NCI-H1436 (cell line): ENCODE data around the gene ZCCHC9.
"Not testable (repeated sequence)": the region's sequence is repeated elsewhere in the genome, so short reads cannot be mapped to it uniquely, and the experiment has no call there.

Experiments
- DNase-seq: peaks from one replicate; lab custom pipeline; 2025; lab: John Stamatoyannopoulos, UW

The ZCCHC9 gene, protein sequence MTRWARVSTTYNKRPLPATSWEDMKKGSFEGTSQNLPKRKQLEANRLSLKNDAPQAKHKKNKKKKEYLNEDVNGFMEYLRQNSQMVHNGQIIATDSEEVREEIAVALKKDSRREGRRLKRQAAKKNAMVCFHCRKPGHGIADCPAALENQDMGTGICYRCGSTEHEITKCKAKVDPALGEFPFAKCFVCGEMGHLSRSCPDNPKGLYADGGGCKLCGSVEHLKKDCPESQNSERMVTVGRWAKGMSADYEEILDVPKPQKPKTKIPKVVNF

DNA sequence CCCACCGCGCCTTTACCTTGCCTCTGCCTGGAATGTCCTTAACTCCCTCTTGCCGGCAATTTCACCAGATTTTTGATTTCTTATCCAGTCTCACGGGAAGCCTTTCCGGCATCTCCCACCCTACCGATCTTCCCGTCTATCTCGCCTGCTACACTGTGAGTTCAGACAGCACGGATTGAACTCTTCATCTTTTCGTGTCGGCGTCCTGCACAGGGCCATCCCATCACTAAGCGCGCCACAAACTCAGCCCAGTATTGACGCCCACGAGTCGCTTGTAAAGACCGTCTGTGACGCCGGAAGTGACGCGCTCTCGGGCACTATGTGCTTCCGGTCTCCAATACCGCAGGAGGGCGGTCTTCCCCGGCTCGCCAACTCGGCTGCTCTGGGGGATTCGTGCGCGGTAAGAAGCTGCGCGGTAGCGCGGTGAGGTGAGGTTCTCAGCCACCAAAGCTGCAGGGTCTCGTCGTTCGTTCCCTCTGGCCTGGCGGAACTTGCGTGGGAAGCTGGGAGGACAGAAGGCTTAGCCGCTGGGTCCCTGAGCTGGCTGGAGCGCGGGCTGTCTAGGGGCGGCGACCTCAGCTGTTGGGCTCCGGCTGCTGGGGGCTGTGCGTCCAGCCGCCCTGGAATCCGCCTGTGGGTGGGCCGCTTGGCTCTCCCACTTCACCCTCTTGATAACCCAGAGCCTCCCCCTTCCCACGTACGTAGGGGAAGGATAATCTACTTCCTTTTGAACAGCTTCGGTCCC lies at the start of gene ZCCHC9:
ZCCHC9 (plus strand) TSS at position 317 of the 745 bp plus-strand sequence. CDS start 3,171 bp downstream, outside the sequence.
- peak; percentile 92 for DNase-seq

DNA sequence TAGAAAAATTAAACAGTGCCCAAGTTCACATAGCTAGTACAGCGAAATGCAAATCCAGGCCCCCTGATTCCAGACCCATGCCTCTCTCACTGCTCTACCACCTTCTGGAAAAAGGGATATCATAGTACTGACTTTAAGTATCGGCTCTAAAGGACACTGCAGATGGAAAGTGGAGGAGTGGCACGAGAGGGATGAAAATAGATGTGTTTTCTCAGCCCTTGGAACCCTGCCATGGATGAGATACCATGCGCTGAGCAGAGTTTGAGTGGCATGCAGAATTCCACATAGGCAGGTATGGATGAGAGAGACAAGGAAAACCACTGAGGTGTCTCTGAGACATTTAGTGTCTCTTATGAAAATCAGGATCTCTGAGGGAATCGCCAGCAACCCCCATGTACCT lies 49.5 kb upstream of the ZCCHC9 start:
- no peak for DNase-seq

DNA sequence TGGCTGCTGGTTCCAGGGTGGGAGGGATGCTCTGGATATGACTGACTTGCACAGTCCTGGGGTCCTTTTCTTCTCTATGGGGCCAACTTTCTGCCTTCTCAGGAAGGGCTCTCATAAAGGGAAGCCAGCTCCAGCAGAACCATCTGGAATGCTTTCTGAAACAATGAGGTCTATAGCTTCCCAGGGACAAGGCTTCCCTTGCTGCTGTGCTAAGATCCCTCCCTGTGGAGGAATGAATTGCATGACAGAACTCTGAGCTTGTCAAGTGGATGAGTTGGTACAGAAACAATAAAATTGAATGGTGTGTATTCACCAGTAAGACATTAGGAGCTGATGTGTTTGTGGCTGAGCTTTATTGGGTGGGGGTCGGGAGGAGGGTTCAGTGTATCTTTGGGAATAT lies 48.5 kb upstream of the ZCCHC9 start:
- no peak for DNase-seq

DNA sequence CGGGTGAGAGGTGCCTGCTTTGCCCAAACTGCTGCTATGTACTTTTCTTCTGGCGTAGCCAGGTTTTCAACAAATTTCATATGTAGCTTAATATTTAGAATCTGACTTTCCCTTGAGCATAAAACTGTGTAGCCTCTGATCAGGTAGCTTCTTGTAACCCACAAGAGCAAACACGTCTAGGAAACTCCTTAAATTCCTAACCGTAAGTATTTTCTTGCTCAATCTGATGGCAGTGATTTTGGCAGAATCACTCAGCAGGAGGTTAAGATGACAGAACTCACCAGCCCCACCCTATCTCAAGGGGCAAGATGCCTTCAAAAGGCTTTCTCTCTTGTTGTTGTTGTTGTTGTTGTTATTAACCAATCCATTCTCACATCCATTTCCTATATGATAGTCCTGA lies 47.5 kb upstream of the ZCCHC9 start:
- no peak for DNase-seq

DNA sequence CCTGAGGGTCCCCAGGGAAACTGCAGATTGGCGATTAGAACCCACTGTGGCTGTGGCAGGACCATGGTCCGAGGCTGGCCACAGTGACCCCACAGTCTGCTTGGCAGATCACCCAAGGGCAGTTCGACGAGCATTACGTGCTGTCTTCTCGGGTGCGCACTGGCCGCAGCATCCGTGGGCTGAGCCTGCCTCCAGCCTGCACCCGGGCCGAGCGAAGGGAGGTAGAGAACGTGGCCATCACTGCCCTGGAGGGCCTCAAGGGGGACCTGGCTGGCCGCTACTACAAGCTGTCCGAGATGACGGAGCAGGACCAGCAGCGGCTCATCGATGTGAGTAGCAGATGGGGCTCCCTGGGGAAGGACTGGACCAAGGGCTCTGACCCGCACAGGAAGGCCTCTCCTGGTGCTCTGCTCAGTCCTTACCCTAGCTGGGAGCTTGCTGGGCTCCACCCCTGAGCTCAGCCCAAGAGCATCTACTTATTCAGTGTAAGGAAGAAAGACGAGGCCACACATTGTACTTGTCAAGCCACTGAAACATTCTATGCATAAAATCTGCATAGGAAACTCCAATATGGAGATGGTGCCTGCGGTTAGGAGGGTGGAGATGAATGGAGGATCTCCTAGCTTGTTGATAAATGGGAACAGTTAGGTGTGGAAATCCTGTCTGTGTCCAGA lies 46.4 kb upstream of the ZCCHC9 start:
- no peak for DNase-seq

DNA sequence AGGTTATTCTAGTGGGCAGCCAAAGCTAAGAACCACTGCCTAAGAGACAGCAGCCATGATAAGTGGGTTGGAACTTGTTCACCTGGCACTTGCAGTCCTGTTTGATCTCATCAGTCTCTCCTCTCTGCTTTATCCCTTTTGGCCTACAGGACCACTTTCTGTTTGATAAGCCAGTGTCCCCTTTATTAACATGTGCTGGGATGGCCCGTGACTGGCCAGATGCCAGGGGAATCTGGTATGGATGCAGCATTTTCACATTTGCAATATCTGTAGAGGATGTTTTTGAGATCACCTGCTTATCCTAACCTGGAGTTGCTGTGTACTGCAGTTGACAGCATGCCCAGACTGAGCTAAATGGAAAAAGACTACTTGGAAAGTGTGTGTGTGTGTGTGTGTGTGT lies 44.6 kb upstream of the ZCCHC9 start:
- DNase-seq = no peak

DNA sequence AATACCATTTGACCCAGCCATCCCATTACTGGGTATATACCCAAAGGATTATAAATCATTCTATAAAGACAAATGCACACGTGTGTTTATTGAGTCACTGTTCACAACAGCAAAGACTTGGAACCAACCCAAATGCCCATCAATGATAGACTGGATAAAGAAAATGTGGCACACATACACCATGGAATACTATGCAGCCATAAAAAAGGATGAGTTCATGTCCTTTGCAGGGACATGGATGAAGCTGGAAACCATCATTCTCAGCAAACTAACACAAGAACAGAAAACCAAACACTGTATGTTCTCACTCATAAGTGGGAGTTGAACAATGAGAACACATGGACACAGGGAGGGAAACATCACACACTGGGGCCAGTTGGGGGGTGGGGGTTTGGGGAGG lies 38.6 kb upstream of the ZCCHC9 start:
- not testable (repeated sequence) for DNase-seq

DNA sequence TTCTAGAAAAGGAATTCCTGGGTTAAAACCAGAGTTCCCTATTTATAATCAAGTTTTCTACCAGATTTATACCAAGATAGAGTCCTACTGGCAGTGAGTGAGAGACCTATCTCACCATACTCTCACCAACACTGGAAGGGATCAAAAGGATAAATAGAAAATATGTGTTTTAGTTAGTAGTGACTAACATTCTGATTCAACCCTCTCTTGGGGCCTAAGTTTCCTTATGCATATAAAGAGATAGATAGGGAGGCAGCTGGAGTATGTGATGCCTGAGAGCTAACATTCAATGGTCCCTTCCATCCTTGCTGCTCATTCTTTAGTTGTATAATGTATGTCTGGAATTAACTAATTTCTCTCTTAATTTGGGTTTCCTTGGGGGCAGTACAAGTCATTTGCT lies 36.3 kb upstream of the ZCCHC9 start:
- DNase-seq = no peak

DNA sequence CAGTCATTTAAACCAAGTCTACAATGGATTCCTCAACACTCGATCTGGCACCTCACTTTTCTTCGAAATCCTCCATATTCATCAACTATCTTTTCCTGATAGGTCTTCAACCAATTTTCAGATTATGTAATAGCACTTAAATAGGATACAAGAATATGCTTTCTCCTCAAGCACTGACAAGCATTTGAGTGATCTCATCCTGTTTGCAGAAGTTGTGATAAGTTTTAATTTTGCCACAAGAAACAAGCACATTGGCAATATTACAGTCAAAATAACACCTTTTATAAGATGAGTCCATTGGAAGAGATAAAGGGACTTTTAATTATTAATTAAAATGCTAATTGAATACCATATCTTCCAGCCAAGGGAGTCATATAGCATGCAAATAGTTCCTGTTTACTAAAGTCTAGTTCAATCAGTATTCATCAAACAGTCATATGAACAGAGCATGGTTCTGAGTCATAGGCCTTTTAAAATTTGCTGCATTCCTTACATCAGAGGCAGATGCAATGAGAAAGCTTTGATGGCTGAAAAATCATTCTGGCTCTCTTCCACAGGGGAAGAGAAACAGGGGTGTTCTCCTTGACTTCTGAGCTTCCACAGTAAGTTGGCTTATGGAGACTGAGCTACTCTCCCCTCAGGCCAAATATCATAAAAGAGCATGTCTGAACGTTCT lies 32.7 kb upstream of the ZCCHC9 start:
- no peak for DNase-seq

DNA sequence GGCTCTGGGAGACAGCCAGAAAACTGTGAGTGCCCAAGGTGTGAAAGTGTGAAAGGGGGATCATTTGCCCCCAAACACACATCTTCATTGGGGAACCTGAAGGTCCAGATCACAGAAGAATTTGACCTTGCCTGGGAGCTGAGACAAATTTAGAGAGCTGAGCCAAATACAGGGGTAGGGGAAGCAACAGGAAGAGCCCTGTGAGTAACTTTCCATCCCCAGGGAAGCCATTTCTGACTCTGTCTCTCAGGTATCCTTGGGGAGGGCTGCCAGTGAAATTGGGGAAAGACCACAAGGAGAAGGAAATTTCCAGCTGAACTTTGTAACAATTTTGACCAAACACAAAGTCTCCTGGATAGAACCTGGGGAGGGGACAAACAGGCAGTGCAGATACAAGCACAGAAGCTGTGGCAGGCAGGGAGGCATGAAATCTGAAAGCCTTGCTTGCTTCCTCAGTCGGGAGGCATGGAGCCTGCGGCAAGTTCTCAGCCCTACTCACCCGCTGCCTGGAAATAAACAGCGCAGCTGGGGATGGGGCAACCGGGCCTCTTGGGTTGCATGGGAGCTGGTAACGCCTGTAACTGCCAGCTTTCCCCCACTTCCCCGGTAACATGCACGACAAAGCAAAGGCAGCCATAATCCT lies 31.5 kb upstream of the ZCCHC9 start:
- no peak for DNase-seq

DNA sequence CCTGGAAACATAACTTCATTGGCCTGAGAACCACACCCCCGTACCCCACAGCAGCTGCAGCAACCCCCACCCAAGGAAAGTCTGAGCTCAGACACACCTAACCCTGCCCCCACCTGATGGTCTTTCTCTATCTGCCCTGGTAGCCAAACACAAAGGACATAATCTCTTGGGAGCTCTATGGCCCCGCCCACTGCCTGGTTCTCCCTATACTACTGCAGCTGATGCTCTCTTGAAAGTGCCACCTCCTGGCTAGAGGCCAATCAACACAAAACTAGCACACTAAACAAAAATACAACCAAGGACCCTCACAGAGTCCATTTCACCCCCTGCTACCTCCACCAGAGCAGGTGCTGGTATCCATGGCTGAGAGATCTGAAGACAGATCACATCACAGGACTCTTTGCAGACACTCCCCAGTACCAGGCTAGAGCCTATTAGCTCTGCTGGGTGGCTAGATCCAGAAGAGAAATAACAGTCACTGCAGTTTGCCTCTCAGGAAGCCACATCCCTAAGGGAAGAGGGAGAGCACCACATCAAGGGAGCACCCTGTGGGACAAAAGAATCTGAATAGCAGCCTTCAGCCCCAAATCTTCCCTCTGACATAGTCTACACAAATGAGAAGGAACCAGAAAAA lies 30.9 kb upstream of the ZCCHC9 start:
- not testable (repeated sequence) for DNase-seq

DNA sequence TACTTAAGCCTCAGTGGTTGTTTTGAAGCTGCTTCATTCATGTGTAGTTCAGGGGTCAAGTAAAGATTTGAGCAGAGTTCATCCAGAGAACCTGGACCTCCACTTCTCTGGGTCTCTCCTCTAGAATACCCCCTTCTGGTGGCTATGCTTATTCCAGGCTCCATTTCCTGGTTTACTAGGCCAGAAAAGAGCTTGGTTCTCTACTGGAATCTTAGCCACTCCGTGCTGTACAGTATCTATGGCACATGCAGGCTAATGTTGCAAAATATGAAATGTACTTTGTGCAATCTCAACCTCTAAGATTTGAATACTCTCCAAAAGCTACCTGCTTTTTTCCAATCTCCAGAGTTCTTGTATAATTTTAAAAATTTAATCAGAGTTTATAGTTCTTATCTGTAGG lies 17.4 kb upstream of the ZCCHC9 start:
- no peak for DNase-seq

DNA sequence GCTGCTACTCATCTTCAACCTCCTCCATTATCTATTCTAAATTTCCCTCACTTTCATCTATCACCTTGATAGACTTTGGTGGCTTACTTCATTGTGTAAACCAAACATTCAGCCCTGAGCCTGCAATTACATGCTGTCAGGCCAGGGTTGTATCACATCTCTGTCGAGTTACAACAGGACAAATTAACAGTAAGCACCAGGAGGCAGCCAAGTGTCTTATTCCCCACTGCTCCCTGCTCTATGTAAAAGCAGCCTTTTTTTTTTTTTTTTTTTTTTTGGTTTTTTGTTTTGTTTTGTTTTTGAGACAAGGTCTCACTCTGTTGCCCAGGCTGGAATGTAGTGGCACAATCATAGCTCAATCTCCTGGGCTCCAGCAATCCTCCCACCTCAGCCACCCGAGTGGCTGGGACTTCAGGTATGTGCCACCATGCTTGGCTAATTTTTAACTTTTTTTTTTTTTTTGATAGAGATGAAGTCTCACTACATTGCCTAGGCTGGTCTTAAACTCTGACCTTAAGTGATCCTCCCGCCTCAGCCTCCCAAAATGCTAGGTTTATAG lies 15.2 kb upstream of the ZCCHC9 start:
- no peak for DNase-seq

DNA sequence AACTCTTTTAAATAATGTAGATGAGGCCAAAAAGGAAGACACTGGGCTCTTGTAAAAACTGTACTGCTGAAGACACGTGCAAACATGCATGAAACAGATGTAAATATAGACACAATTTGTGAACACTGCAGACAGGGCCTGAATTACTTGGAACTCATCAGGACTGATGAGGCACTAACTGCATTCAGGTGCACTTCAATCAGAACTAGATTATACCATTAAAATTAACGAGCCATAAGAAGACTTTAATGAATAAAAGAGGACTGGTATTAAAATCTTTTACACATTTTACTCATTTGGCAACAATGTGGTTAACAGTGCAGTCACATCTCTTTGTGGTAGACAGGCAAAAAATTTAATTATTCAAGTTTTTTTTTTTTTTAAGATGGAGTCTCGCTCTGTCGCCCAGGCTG lies 13.4 kb upstream of the ZCCHC9 start:
- DNase-seq = no peak

DNA sequence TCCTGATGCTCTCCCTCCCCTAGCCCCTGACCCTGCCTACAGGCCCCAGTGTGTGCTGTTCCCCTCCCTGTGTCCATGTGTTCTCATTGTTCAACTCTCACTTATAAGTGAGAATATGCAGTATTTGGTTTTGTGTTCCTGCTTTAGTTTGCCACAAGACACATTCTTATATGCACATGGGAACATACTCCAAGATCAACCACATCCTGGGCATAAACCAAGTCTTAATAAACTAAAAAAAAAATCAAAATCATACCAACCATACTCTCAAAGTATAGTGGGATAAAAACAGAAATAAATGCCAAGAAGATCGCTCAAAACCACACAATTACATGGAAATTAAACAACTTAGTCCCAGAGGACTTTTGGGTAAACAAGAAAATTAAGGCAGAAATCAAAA lies 11.2 kb upstream of the ZCCHC9 start:
- DNase-seq = no peak

DNA sequence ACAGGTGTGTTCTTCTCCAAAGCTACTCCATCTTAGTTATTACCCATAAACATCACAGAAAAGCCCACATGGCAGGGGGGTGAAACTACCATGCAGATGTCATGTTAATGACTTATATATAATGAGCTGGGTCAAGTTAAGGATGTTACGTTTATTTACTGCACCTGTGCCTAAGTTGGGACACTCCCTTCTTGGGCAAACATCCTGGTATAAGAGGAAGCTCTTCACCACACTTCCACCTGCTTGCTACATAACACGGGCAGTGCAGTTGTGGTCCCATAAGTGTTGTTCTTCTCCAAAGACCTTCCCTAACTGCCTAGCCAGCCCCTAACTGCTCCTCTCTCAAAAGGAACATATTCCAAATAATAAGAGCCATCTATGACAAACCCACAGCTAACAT lies 9.3 kb upstream of the ZCCHC9 start:
- no peak for DNase-seq

DNA sequence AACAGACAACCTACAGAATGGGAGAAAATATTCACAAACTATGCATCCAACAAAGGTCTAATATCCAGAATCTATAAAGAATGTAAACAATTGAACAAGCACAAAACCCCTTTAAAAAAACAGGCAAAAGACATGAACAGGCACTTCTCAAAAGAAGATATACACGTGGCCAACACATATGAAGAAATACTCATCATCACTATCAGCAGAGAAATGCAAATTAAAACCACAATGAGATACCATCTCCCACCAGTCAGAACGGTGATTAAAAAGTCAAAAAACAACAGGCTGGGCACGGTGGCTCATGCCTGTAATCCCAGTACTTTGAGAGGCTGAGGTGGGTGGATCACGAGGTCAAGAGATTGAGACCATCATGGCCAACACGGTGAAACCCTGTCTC lies 7.4 kb upstream of the ZCCHC9 start:
- DNase-seq = not testable (repeated sequence)

DNA sequence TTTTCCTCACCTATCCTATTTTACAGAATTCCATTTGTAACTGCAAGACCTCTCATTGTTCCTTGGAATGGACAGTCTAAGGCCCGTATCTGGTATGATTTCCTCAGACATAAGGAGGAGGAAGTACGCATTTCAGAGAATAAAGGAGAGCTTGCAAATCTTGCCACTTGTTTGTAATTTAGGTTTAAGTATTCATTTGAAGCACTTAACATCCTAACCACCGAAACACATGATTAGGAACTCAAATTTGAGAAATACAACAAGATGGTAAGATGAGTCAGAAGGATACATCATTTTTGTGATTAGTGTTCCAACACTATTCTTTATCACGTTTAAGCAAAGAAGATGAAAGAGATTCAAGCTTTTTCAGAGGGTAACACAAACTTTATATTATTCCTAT lies 3.9 kb upstream of the ZCCHC9 start:
- no peak for DNase-seq

DNA sequence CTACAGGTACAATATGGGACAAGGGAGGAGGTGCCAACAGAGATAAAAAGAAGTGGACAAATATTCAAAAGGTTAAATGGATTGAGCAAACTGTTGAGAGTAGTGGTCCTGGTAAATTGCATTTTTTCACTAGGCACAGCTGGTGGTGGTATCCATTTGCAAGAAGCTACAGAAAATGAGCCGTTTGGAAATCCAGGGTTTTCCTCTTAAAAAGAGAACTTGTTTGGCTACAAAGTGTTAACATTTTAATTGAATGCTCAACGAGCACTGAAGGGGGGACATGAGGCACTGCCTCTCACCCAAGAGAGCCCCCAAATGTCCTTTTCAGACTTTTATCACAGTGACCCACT lies 491 bp upstream of the ZCCHC9 start:
- no peak for DNase-seq

DNA sequence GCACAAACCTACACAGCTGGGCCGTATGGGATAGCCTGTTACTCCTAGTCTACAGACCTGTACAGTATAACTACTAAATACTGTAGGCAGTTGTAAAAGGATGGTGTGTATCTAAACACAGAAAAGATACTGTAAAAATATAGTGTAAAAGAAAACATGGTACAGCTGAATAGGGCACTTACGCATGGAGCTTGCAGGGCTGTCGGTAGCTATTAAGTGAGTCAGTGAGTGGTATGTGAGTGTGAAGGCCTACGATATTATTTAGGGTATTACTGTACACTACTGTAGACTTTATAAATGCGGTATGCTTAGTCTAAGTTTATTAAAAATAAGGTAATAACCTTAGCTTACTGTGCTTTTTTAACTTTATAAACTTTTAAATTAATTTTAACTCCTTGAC lies 1.2 kb downstream of the ZCCHC9 start:
- DNase-seq = no peak

DNA sequence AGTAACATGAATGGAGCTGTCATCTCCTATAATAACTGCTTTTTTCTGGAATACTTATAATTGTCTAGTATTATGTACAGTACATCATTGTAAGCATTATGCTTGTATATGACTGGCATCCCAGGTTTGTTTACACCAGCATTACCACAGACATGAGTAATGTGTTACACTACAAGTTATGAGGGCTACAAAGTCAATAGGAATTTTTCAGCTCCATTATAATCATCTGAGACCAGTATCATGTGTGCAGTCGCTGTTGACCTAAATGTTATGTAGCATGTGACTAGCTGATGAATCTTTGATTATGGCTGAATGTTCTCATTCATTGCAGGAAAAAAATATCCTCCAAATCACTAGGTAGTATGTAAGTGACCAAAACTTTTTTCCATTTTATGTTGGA lies 2.2 kb downstream of the ZCCHC9 start:
- DNase-seq = no peak
